Dendritic cell treated with granulocyte-macrophage colony-stimulating factor and Interleukin-4, amounts not matched to agents 40 ng/mL and 50 ng/mL, for 4 days (primary cell): ENCODE data around the gene TSSK3.
"Not testable (repeated sequence)": the region's sequence is repeated elsewhere in the genome, so short reads cannot be mapped to it uniquely, and the experiment has no call there.

Experiments
- H3K27ac Mint-ChIP-seq: one replicate; pipeline ENCODE4 v1.8.0; 2022; ENCODE audit warnings: mild to moderate bottlenecking, mixed read lengths
- H3K27me3 Mint-ChIP-seq: one replicate; pipeline ENCODE4 v1.8.0; 2022; ENCODE audit warnings: mild to moderate bottlenecking, mixed read lengths
- H3K36me3 Mint-ChIP-seq: one replicate; pipeline ENCODE4 v1.8.0; 2022; ENCODE audit warnings: low read depth, mixed read lengths
- H3K4me1 Mint-ChIP-seq: one replicate; pipeline ENCODE4 v1.8.0; 2022; ENCODE audit warnings: low read depth, mixed read lengths
- H3K4me3 Mint-ChIP-seq: one replicate; pipeline ENCODE4 v1.8.0; 2022; ENCODE audit warnings: mild to moderate bottlenecking, moderate library complexity, mixed read lengths
- H3K9me3 Mint-ChIP-seq: one replicate; pipeline ENCODE4 v1.8.0; 2022; ENCODE audit warnings: mixed read lengths
- intact Hi-C: fragments of 100-400 bp; cut with micrococcal nuclease; formaldehyde crosslinking; loops from one replicate; pipeline ENCODE4 v1.15.0; 2022

Gene TSSK3

DNA sequence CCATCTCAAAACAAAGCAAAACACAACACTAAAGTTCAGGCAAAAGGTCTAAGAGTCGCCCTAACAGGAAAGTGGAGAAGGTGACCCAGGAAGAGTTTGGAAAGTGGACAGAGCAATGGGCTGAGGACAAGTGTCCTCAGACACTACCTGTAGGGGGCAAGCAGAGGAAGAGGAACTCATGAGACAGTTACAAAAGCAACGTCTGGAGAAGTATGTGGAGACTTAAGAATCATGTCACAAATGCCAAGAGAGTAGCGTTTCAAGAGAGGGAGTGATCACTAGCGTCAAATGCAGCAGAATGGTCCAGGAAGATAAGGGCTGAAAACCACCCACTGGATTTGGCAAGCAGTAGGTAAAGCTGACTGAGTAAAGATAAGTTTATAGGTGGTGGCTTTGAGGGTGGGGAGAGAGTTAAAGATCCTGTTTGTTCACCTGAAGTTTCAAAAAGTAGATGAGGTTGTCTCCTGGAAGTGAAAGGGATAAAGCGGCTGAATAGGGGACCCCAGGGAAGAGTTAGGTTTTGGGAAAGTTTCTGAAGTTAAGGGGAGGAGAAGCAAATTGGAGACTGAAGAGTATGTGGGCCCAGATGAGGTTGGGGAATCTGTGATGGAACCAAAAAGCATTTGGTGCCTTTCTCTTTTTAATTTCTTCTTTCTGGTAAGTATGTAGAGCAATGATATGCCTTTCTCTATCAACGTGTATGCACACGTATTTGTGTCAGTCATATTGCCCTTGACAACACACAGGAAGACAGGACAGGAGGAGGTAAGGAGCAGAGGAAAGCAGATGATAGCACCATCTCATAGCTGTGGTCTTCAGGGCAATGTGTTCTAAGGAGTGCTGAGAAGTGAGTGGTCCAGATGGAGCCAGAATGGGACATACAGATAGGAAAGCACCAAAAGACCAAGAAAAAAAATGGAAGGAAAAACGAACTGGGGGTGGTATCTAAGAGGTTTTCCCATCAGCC, 28.8 kb downstream of the TSSK3 start:
- H3K27ac Mint-ChIP-seq, result no peak overlapping the region
- H3K4me3 Mint-ChIP-seq, result no peak overlapping the region
- intact Hi-C loops, result loop anchor here (5.0 kb wide), 1 partner anchor 189 kb away; the partner anchor contains the start of gene CCDC28B
- no peaks in the 10 kb centered on the region for H3K27me3 Mint-ChIP-seq
- peaks cover 25% of the 10 kb centered on the region for H3K4me1 Mint-ChIP-seq
- no peaks in the 10 kb centered on the region for H3K9me3 Mint-ChIP-seq
- peaks cover 22% of the 10 kb centered on the region for H3K36me3 Mint-ChIP-seq

GRCh38 chr1:32392325-32392724, 30.0 kb downstream of the TSSK3 start:
- Mint-ChIP-seq H3K27ac (peak overlapping the region; percentile 23), H3K4me3 (no peak overlapping the region)

GRCh38 chr1:32393136-32393535, 30.8 kb downstream of the TSSK3 start:
- Mint-ChIP-seq H3K27me3 (no peaks in the 10 kb centered on the region), H3K4me3 (peak overlapping the region; percentile 95), H3K36me3 (peaks cover 9% of the 10 kb centered on the region), H3K4me1 (peaks cover 33% of the 10 kb centered on the region), H3K27ac (no peak overlapping the region), H3K9me3 (no peaks in the 10 kb centered on the region)
- intact Hi-C loops, result loop anchor here (5.0 kb wide), 1 partner anchor 191 kb away; the partner anchor contains the start of gene CCDC28B

More at GRCh38 chr1:32392325-32392724, 30.0 kb downstream of the TSSK3 start:
- intact Hi-C loops, result loop anchor here (5.0 kb wide), 1 partner anchor 190 kb away; the partner anchor contains the start of gene CCDC28B
- Mint-ChIP-seq H3K36me3 (peaks cover 10% of the 10 kb centered on the region), H3K9me3 (no peaks in the 10 kb centered on the region), H3K27me3 (no peaks in the 10 kb centered on the region), H3K4me1 (peaks cover 28% of the 10 kb centered on the region)

GRCh38 chr1:32393832-32394140, 31.4 kb downstream of the TSSK3 start:
- intact Hi-C loops, result loop anchor here (5.0 kb wide), 1 partner anchor 191 kb away; the partner anchor contains the start of gene CCDC28B
- peak overlapping the region; percentile 91 for H3K27ac Mint-ChIP-seq
- H3K4me1 Mint-ChIP-seq, result peaks cover 33% of the 10 kb centered on the region
- no peaks in the 10 kb centered on the region for H3K27me3 Mint-ChIP-seq
- H3K36me3 Mint-ChIP-seq, result peaks cover 9% of the 10 kb centered on the region
- no peaks in the 10 kb centered on the region for H3K9me3 Mint-ChIP-seq
- peak overlapping the region; percentile 95 for H3K4me3 Mint-ChIP-seq

DNA sequence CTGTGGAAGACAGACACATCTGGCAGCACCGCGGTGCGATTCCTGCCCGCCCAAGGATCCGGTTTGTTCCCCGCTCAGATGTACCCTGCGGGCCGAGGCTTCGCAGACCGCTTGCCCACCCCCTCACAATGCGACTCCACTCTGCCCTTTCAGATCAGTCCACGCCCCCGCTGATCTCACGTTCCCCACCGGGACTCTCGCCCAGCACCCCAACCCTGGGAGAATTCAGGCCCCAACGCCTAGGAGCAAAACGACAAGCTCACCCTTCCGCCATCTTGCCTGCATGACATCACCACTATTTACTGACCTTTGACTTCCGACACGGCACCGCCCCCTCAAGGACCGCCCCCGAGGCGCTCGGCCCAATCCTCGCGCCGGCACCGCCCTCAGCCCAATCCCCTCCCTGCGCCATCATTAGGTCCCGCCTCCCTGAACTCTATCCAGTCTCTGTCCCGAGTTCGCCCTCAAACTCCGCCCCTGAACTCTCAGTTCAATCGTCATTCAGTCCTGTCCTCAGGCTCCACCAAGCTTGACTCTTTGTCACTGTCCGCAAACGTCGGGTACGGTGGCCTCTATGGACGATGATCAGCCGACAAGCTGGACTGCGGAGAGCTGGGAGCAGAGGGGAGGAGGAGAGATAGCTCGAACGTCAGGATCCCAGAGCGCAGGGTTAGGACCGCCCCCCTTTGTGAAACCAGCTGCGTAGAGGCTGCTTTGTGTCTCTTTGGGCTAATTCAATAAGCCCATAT, 32.0 kb downstream of the TSSK3 start, which contains the start of gene BSDC1:
Gene BSDC1 (minus strand): TSS at position 301 of the 749 bp plus-strand sequence. CDS start 27 bp downstream, at position 274.
- Mint-ChIP-seq H3K27ac (peak within 1 kb of the TSS; percentile 91), H3K27me3 (no peaks in the 10 kb centered on the region), H3K4me1 (peaks cover 33% of the 10 kb centered on the region), H3K9me3 (no peaks in the 10 kb centered on the region), H3K36me3 (peaks cover 9% of the 10 kb centered on the region), H3K4me3 (peak within 1 kb of the TSS; percentile 95)
- intact Hi-C loops, result loop anchor here (5.0 kb wide), 1 partner anchor 192 kb away; the partner anchor contains the start of gene CCDC28B

GRCh38 chr1:32394890-32395432, 32.6 kb downstream of the TSSK3 start:
- Mint-ChIP-seq H3K27ac (peak overlapping the region; percentile 91), H3K27me3 (no peaks in the 10 kb centered on the region), H3K9me3 (no peaks in the 10 kb centered on the region), H3K36me3 (peaks cover 9% of the 10 kb centered on the region), H3K4me3 (peak overlapping the region; percentile 95), H3K4me1 (peaks cover 33% of the 10 kb centered on the region)
- intact Hi-C loops, result loop anchor here (5.0 kb wide), 1 partner anchor 193 kb away; the partner anchor contains the start of gene CCDC28B

DNA sequence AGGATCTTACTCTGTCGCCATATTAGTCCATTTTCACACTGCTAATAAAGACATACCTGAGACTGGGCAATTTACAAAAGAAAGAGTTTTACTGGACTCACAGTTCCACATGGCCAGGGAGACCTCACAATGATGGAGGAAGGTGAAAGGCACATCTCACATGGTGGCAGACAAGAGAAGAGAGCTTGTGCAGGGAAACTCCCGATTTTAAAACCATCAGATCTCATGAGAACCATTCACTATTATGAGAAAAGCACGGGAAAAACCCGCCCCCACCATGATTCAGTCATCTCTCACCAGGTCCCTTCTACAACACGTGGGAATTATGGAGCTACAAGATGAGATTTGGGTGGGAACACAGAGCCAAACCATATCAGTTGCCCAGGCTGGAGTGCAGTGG, 34.2 kb downstream of the TSSK3 start:
- H3K36me3 Mint-ChIP-seq, H3K9me3 Mint-ChIP-seq, H3K4me3 Mint-ChIP-seq, H3K27me3 Mint-ChIP-seq, H3K27ac Mint-ChIP-seq, intact Hi-C loops: not testable (repeated sequence)
- peaks cover 39% of the 10 kb centered on the region for H3K4me1 Mint-ChIP-seq

- H3K36me3 Mint-ChIP-seq, result peaks cover 9% of the 10 kb centered on the region
- peak overlapping the region; percentile 48 for H3K27ac Mint-ChIP-seq
- no peaks in the 10 kb centered on the region for H3K27me3 Mint-ChIP-seq
- no peaks in the 10 kb centered on the region for H3K9me3 Mint-ChIP-seq
- intact Hi-C loops, result no loop called here
- no peak overlapping the region for H3K4me3 Mint-ChIP-seq
- H3K4me1 Mint-ChIP-seq, result peaks cover 35% of the 10 kb centered on the region
Measured at GRCh38 chr1:32398401-32398800, 36.1 kb downstream of the TSSK3 start.

- Mint-ChIP-seq H3K27me3 (no peaks in the 10 kb centered on the region), H3K27ac (no peak overlapping the region), H3K36me3 (no peaks in the 10 kb centered on the region), H3K4me1 (peaks cover 25% of the 10 kb centered on the region), H3K9me3 (no peaks in the 10 kb centered on the region), H3K4me3 (no peak overlapping the region)
- intact Hi-C loops, result loop anchor here (2.0 kb wide), 1 partner anchor 15 kb away; no protein-coding TSS in a partner anchor
Measured at GRCh38 chr1:32399843-32400242, 37.5 kb downstream of the TSSK3 start.

- intact Hi-C loops, result loop anchor here (2.0 kb wide), 1 partner anchor 14 kb away; no protein-coding TSS in a partner anchor
- H3K9me3 Mint-ChIP-seq, result no peaks in the 10 kb centered on the region
- no peaks in the 10 kb centered on the region for H3K27me3 Mint-ChIP-seq
- H3K27ac Mint-ChIP-seq, result no peak overlapping the region
- H3K4me3 Mint-ChIP-seq, result no peak overlapping the region
- no peaks in the 10 kb centered on the region for H3K36me3 Mint-ChIP-seq
- H3K4me1 Mint-ChIP-seq, result peaks cover 15% of the 10 kb centered on the region
Measured at GRCh38 chr1:32400876-32401631, 38.7 kb downstream of the TSSK3 start.

DNA sequence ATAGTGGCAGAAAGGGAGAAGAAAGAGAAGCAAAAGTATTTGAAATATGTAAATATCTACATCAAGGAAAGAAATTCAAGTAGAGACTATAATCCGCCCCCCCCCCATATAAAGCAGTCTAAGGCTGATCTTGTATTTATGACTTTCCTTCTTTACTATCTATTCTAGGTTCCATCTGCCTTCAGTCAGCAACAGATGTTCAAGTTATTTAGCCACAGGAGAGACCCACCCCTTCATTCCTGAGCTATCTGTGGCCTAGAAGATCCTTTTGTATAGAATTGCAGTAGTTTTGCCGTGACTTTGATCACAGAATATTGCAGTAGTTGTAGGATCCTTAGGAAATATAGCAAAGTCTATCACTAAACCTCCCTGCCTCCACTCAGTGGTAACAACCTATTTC, 42.6 kb downstream of the TSSK3 start:
- Mint-ChIP-seq H3K4me3 (no peak overlapping the region), H3K9me3 (no peaks in the 10 kb centered on the region), H3K4me1 (peaks cover 7% of the 10 kb centered on the region), H3K36me3 (no peaks in the 10 kb centered on the region), H3K27me3 (no peaks in the 10 kb centered on the region), H3K27ac (no peak overlapping the region)
- intact Hi-C loops, result no loop called here

DNA sequence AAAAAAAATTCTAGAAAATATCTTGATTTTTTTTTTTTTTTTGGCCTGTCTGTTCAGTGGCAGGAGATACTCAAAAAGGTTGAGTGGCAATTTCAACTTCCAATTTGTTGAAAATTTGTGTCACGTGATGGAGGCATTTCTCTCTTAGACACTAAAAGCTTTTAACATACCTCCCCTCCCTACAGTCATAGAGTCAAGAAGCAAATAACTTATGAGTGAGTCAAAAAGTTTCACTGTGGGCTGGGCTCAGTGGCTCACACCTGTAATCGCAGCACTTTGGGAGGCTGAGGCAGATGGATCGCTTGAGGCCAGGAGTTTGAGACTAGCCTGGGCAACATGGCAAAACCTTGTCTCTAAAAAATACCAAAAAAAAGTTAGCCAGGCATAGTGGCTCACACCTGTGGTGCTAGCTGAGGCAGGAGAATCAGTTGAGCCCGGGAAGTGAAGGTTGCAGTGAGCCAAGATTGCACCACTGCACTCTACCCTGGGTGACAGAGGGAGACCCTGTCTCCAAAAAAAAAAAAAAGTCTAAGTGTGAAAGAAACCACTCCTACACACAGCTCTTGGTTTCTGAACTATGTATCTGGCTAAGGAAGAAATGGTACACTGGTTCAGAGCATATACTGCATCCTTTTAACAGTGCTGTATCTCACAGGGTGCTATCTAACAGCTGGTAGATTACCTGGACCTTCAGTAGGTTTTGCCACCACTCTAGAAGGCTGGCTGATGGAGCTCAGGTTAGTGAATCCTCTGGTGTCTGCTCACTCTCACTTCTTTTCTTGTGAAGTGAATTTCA, 43.5 kb downstream of the TSSK3 start:
- Mint-ChIP-seq H3K36me3 (no peaks in the 10 kb centered on the region), H3K9me3 (no peaks in the 10 kb centered on the region), H3K4me3 (no peak overlapping the region), H3K27ac (no peak overlapping the region), H3K4me1 (peaks cover 3% of the 10 kb centered on the region), H3K27me3 (no peaks in the 10 kb centered on the region)
- intact Hi-C loops, result no loop called here
